Hepatocyte (in vitro differentiated cells): Measurements from ENCODE around the gene CARD14. TPM values are rescaled to one million over a fixed set of nuclear protein-coding genes. Genes with fewer than 3 reads are reported as not detected.

Experiments
- DNase-seq: peaks from one replicate; pipeline ENCODE4 v3.0.0-alpha.2; 2016; ENCODE audit warnings: low spot score
- H2AFZ ChIP-seq: fragments of 200-600 bp; sonication (generic); 2 replicates; pipeline ENCODE4 v1.6.0; 2016; ENCODE audit warnings: antibody characterized with exemption, mild to moderate bottlenecking
- H3K27ac ChIP-seq: fragments of 200-600 bp; sonication (generic); 2 replicates; pipeline ENCODE4 v1.5.1; 2016; ENCODE audit warnings: mild to moderate bottlenecking
- H3K27me3 ChIP-seq: fragments of 200-600 bp; sonication (generic); 2 replicates; pipeline ENCODE4 v1.6.1; 2016
- H3K36me3 ChIP-seq: fragments of 200-600 bp; sonication (generic); replicated peaks from 2 replicates; pipeline ENCODE4 v1.5.1; 2016; ENCODE audit warnings: low read depth; ENCODE audit not compliant: insufficient read depth
- H3K4me1 ChIP-seq: fragments of 200-600 bp; sonication (generic); 2 replicates; pipeline ENCODE4 v1.5.1; 2016; ENCODE audit warnings: mild to moderate bottlenecking, moderate library complexity; ENCODE audit not compliant: insufficient read depth
- H3K4me2 ChIP-seq: fragments of 200-600 bp; sonication (generic); 2 replicates; pipeline ENCODE4 v1.6.0; 2016
- H3K4me3 ChIP-seq: fragments of 200-600 bp; sonication (generic); 2 replicates; pipeline ENCODE4 v1.5.1; 2016; ENCODE audit warnings: mild to moderate bottlenecking
- H3K79me2 ChIP-seq: fragments of 200-600 bp; sonication (generic); 2 replicates; pipeline ENCODE4 v1.6.0; 2017; ENCODE audit warnings: mild to moderate bottlenecking
- H3K9me2 ChIP-seq: fragments of 200-600 bp; sonication (generic); replicated peaks from 2 replicates; pipeline ENCODE4 v1.6.0; 2017; ENCODE audit warnings: mild to moderate bottlenecking; ENCODE audit not compliant: insufficient read depth
- H3K9me3 ChIP-seq: fragments of 200-600 bp; sonication (generic); 2 replicates; pipeline ENCODE4 v1.5.1; 2016; ENCODE audit warnings: low read depth, mild to moderate bottlenecking
- H4K20me1 ChIP-seq: fragments of 200-600 bp; sonication (generic); 2 replicates; pipeline ENCODE4 v1.6.0; 2016; ENCODE audit warnings: mild to moderate bottlenecking; ENCODE audit not compliant: insufficient read depth, poor library complexity, severe bottlenecking
- EZH2 ChIP-seq: fragments of 200-600 bp; sonication (generic); IDR thresholded peaks from 2 replicates; pipeline ENCODE4 v1.6.1; 2016; ENCODE audit warnings: antibody characterized with exemption, mild to moderate bottlenecking, borderline replicate concordance
- EZH2phosphoT487 ChIP-seq: fragments of 200-600 bp; sonication (generic); IDR thresholded peaks from one replicate; pipeline ENCODE4 v1.6.1; 2018; ENCODE audit warnings: antibody characterized with exemption, mild to moderate bottlenecking, low read depth, moderate library complexity; ENCODE audit not compliant: unreplicated experiment, severe bottlenecking
- WGBS: methylation state at CpG from one replicate; pipeline ENCODE4 v1.1.6; 2016; ENCODE audit warnings: low lambda C conversion rate; ENCODE audit errors: missing lambda C conversion rate; 5-methylcytosine and 5-hydroxymethylcytosine counted together
- polyA plus RNA-seq: library from polyadenylated mRNA; unstranded; fragments of >200 nt; fragmentation: Nextera tagmentation; extraction: Ambion mirVana; gene quantifications from 2 replicates; pipeline ENCODE4 v1.2.1, GENCODE V29; 2016
- total RNA-seq: library from RNA; depleted of rRNA; stranded (reverse); fragments of >200 nt; gene quantifications from 2 replicates; pipeline ENCODE4 v1.2.3, GENCODE V29; 2014
- TF ChIP-seq, protein P1 (sequence below): fragments of 200-600 bp; sonication (generic); IDR thresholded peaks from 2 replicates; pipeline ENCODE4 v1.5.1; 2016; ENCODE audit warnings: antibody characterized with exemption, mild to moderate bottlenecking; ENCODE audit not compliant: poor library complexity

Gene CARD14
- total and polyA plus RNA-seq, 2 experiments from 2014 or later: 0.17 TPM

DNA sequence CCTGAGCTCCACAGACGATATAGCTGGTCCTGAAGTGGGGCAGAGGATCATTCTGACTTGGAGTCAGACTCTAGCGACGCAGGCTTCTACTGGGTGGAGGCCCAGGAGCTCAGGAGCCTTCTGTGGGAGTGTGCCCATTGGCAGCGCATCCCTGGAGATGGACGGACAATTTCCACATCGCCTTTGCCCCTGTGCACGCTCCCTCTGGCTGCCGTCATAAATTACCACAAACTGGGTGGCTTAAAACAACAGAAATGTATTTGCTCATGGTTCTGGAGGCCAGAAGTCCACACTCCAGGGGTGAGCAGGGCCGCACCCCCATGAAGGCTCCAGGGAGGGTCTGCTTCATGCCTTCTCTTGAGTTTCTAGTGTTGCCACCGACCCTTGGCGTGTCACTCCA is 6.9 kb downstream of the CARD14 start:
- Histone ChIP-seq H2AFZ (no peak overlapping the region), H3K9me2 (no peaks in the 10 kb centered on the region), H3K79me2 (no peaks in the 10 kb centered on the region), H3K9me3 (no peaks in the 10 kb centered on the region), H4K20me1 (no peaks in the 10 kb centered on the region), H3K4me2 (no peak overlapping the region), H3K27me3 (no peaks in the 10 kb centered on the region), H3K4me3 (no peak overlapping the region), H3K4me1 (no peaks in the 10 kb centered on the region), H3K36me3 (no peaks in the 10 kb centered on the region), H3K27ac (no peak overlapping the region)
- TF ChIP-seq, protein P1, sequence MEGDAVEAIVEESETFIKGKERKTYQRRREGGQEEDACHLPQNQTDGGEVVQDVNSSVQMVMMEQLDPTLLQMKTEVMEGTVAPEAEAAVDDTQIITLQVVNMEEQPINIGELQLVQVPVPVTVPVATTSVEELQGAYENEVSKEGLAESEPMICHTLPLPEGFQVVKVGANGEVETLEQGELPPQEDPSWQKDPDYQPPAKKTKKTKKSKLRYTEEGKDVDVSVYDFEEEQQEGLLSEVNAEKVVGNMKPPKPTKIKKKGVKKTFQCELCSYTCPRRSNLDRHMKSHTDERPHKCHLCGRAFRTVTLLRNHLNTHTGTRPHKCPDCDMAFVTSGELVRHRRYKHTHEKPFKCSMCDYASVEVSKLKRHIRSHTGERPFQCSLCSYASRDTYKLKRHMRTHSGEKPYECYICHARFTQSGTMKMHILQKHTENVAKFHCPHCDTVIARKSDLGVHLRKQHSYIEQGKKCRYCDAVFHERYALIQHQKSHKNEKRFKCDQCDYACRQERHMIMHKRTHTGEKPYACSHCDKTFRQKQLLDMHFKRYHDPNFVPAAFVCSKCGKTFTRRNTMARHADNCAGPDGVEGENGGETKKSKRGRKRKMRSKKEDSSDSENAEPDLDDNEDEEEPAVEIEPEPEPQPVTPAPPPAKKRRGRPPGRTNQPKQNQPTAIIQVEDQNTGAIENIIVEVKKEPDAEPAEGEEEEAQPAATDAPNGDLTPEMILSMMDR: no peak
- no peak for TF ChIP-seq EZH2
- no peak for TF ChIP-seq EZH2phosphoT487
- DNase-seq: no peak
- WGBS: 93% methylated on average over 11 of the region's 11 CpGs

DNA sequence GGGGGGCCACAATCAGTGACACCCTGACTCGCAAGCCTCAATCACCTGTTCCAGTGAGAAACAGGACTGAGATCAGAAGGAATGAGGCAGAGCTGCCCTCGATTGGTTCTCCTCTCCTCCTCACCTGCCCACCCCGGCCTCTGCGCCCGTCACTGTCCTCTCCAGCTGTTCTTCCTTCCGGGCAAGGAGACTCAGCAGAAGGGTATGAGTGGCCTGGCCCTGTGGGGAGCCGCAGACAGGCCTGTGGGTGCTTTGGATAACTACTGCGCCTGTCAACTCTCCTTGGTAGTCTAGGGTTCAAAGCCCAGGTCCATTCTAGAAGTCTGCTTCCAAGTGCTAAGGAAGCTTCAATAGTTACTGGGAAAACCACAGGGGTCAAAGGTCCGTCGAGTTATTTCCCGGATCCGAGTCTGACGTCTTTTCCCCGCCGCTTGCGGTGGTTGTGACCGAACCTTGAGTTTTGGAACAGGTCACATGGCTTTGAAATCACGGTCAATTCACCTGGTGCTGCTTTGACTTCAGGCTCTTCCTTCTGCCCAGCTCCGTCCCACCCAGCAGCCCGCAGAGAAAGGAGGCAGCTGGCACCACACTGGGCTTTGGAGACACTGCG is 8.3 kb downstream of the CARD14 start:
- Histone ChIP-seq H3K9me2 (no peaks in the 10 kb centered on the region), H3K9me3 (no peaks in the 10 kb centered on the region), H3K27me3 (no peaks in the 10 kb centered on the region), H3K27ac (no peak overlapping the region), H2AFZ (no peak overlapping the region), H3K79me2 (no peaks in the 10 kb centered on the region), H3K4me1 (no peaks in the 10 kb centered on the region), H3K36me3 (no peaks in the 10 kb centered on the region), H3K4me2 (no peak overlapping the region), H3K4me3 (no peak overlapping the region), H4K20me1 (no peaks in the 10 kb centered on the region)
- TF ChIP-seq EZH2phosphoT487 (no peak), EZH2 (no peak)
- TF ChIP-seq, protein P1: no peak
- 90% methylated on average over 21 of the region's 21 CpGs for WGBS
- no peak for DNase-seq

DNA sequence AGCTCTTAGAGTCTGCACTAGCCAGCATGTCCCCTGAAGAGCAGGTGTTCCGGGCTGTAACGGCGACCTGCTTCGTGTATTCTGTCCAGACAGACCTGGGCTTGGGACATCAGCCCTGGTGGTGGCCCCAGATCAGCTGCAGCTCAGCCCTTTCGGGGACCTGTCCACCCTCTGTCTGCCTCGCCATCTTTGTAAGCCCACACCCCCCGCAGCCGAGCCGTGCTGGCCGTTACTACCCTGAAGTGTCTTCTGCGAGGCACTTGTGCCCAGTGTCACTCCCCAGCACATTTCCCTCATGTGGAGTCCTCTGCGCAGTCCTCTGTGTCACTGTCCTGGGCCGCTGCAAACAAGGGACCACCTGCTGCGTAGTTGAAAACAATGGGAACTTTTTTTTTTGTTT is 10.4 kb downstream of the CARD14 start:
- H3K36me3 ChIP-seq: no peaks in the 10 kb centered on the region
- H3K4me1 ChIP-seq: no peaks in the 10 kb centered on the region
- no peaks in the 10 kb centered on the region for H4K20me1 ChIP-seq
- H3K27me3 ChIP-seq: no peaks in the 10 kb centered on the region
- no peak overlapping the region for H3K27ac ChIP-seq
- H3K9me3 ChIP-seq: no peaks in the 10 kb centered on the region
- TF ChIP-seq, protein P1: no peak
- H3K79me2 ChIP-seq: no peaks in the 10 kb centered on the region
- H2AFZ ChIP-seq: no peak overlapping the region
- H3K4me3 ChIP-seq: no peak overlapping the region
- WGBS: 91% methylated on average over 14 of the region's 14 CpGs
- H3K4me2 ChIP-seq: no peak overlapping the region
- no peaks in the 10 kb centered on the region for H3K9me2 ChIP-seq
- no peak for DNase-seq

DNA sequence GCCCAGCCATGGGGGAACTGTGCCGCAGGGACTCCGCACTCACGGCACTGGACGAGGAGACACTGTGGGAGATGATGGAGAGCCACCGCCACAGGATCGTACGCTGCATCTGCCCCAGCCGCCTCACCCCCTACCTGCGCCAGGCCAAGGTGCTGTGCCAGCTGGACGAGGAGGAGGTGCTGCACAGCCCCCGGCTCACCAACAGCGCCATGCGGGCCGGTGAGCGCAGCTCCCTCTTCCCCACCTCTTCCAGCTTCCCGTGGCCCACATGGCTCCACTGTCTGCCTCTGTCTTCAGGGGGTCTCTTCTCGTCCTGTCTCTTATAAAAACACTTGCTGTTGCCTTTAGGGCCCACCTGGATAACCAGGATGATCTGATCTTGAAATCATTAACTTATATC is 11.6 kb downstream of the CARD14 start:
- H4K20me1 ChIP-seq: no peaks in the 10 kb centered on the region
- H3K9me2 ChIP-seq: no peaks in the 10 kb centered on the region
- no peak for TF ChIP-seq EZH2
- no peak for TF ChIP-seq EZH2phosphoT487
- TF ChIP-seq, protein P1: no peak
- no peaks in the 10 kb centered on the region for H3K36me3 ChIP-seq
- H3K27ac ChIP-seq: no peak overlapping the region
- H2AFZ ChIP-seq: no peak overlapping the region
- no peak overlapping the region for H3K4me2 ChIP-seq
- WGBS: 95% methylated on average over 17 of the region's 17 CpGs
- no peaks in the 10 kb centered on the region for H3K4me1 ChIP-seq
- no peak for DNase-seq
- H3K27me3 ChIP-seq: no peaks in the 10 kb centered on the region
- H3K9me3 ChIP-seq: no peaks in the 10 kb centered on the region
- no peaks in the 10 kb centered on the region for H3K79me2 ChIP-seq
- no peak overlapping the region for H3K4me3 ChIP-seq
